CD4-positive, CD25-positive, alpha-beta regulatory T cell (primary cell): ENCODE measurements around the gene SLFN12L. TPM values are rescaled to one million over a fixed set of nuclear protein-coding genes. Genes with fewer than 3 reads are reported as not detected.
"Not testable (repeated sequence)": the region's sequence is repeated elsewhere in the genome, so short reads cannot be mapped to it uniquely, and the experiment has no call there.

Experiments
- ATAC-seq, 2 donors: fragments of 150-1000 bp; cut with Tn5 transposase; one replicate each; pipeline ENCODE4 v1.10.0; 2021; ENCODE audit warnings: low read depth in 2 of 2, moderate number of reproducible peaks in 2 of 2, moderate library complexity in 1 of 2
- DNase-seq, 3 donors: peaks; one replicate each; pipeline versions ENCODE4 v3.0.0 to v3.0.0-alpha.2; 2012 to 2022; ENCODE audit warnings: mixed read lengths in 1 of 3
- H3K27ac ChIP-seq: one replicate; pipeline ENCODE4 v1.7.0; 2013; ENCODE audit warnings: mild to moderate bottlenecking, low read length; ENCODE audit not compliant: insufficient read depth, poor library complexity, severe bottlenecking
- H3K27me3 ChIP-seq: one replicate; pipeline ENCODE4 v1.7.0; 2013; ENCODE audit warnings: low read length; ENCODE audit not compliant: control insufficient read depth, insufficient read depth
- H3K36me3 ChIP-seq: one replicate; pipeline ENCODE4 v1.7.0; 2013; ENCODE audit warnings: mild to moderate bottlenecking, low read length, moderate library complexity; ENCODE audit not compliant: control insufficient read depth, insufficient read depth
- H3K4me1 ChIP-seq: 2 replicates; pipeline ENCODE4 v1.7.0; 2013; ENCODE audit warnings: mild to moderate bottlenecking, low read length; ENCODE audit not compliant: insufficient read depth, control insufficient read depth, poor library complexity, severe bottlenecking
- H3K4me3 ChIP-seq: one replicate; pipeline ENCODE4 v1.7.0; 2013; ENCODE audit warnings: low read depth, mild to moderate bottlenecking, low read length, moderate library complexity
- H3K9me3 ChIP-seq, 2 experiments: 1 replicate in 1 of 2; 2 replicates in 1 of 2; pipeline ENCODE4 v1.7.0; 2013; ENCODE audit warnings: low read length in 2 of 2, mild to moderate bottlenecking in 1 of 2, moderate library complexity in 1 of 2; ENCODE audit not compliant: control insufficient read depth in 2 of 2
- H3K27ac Mint-ChIP-seq, 3 donors: one replicate each; pipeline ENCODE4 v1.8.0; 2020 to 2022; ENCODE audit warnings: mild to moderate bottlenecking in 3 of 3, mixed read lengths in 3 of 3, moderate library complexity in 2 of 3
- H3K27me3 Mint-ChIP-seq: one replicate; pipeline ENCODE4 v1.8.0; 2022; ENCODE audit warnings: mild to moderate bottlenecking, mixed read lengths
- H3K36me3 Mint-ChIP-seq: one replicate; pipeline ENCODE4 v1.8.0; 2020; ENCODE audit warnings: mixed read lengths
- H3K4me1 Mint-ChIP-seq, 4 donors: one replicate each; pipeline ENCODE4 v1.8.0; 2020 to 2022; ENCODE audit warnings: mixed read lengths in 4 of 4, mild to moderate bottlenecking in 1 of 4
- H3K4me3 Mint-ChIP-seq, 4 donors: one replicate each; pipeline ENCODE4 v1.8.0; 2020 to 2022; ENCODE audit warnings: mild to moderate bottlenecking in 4 of 4, mixed read lengths in 4 of 4, moderate library complexity in 3 of 4
- H3K9me3 Mint-ChIP-seq, 7 donors: one replicate each; pipeline ENCODE4 v1.8.0; 2020 to 2022; ENCODE audit warnings: mixed read lengths in 7 of 7, mild to moderate bottlenecking in 3 of 7, moderate library complexity in 2 of 7
- polyA plus RNA-seq, 4 donors: library from polyadenylated mRNA; unstranded; fragments of 300-500 nt; fragmentation: Illumina TruSeq; gene quantifications; one replicate each; pipeline ENCODE4 v1.2.3, GENCODE V29; 2021
- total RNA-seq: library from RNA; stranded (reverse); gene quantifications from one replicate; pipeline ENCODE4 v1.2.3, GENCODE V29; 2022

The SLFN12L gene
- total and polyA plus RNA-seq, 5 donors from 2014 or later: 12.7 to 105 (median 13.9) TPM

GRCh38 chr17:35569405-35569804, 31.9 kb upstream of the SLFN12L start:
- Histone ChIP-seq H3K4me1 (peaks cover 14% of the 10 kb centered on the region), H3K9me3 (no peaks in the 10 kb centered on the region), H3K27ac (no peak overlapping the region), H3K4me3 (peak overlapping the region; percentile 38), H3K27me3 (no peaks in the 10 kb centered on the region), H3K36me3 (no peaks in the 10 kb centered on the region)
- ATAC-seq: no peak
- H3K4me1 Mint-ChIP-seq: peaks cover 10 to 37% (median 25%) of the 10 kb centered on the region in 4 donors
- peak overlapping the region; percentile 71 to 98 (median 91) for H3K4me3 Mint-ChIP-seq
- H3K27ac Mint-ChIP-seq: peak overlapping the region in 1 of 3 donors; percentile 27
- H3K27me3 Mint-ChIP-seq: peaks cover 4% of the 10 kb centered on the region
- H3K36me3 Mint-ChIP-seq: peaks cover 4% of the 10 kb centered on the region
- no peaks in the 10 kb centered on the region for H3K9me3 Mint-ChIP-seq
- DNase-seq: no peak

- H3K9me3 Mint-ChIP-seq: no peaks in the 10 kb centered on the region
- Histone ChIP-seq H3K27ac (peak overlapping the region; percentile 78), H3K4me3 (peak overlapping the region; percentile 97), H3K4me1 (peaks cover 14% of the 10 kb centered on the region), H3K27me3 (peaks cover 3% of the 10 kb centered on the region), H3K9me3 (no peaks in the 10 kb centered on the region), H3K36me3 (no peaks in the 10 kb centered on the region)
- H3K4me3 Mint-ChIP-seq: peak overlapping the region; percentile 94 to 98 (median 94)
- peak overlapping the region; percentile 96 to 98 (median 97) for H3K27ac Mint-ChIP-seq
- H3K27me3 Mint-ChIP-seq: peaks cover 13% of the 10 kb centered on the region
- DNase-seq (peak in 2 of 3 donors; percentile 21 to 57), ATAC-seq (peak in 1 of 2 donors; percentile 14)
- peaks cover 10 to 37% (median 25%) of the 10 kb centered on the region in 4 donors for H3K4me1 Mint-ChIP-seq
- H3K36me3 Mint-ChIP-seq: peaks cover 4% of the 10 kb centered on the region
These were observed 31.1 kb upstream of the SLFN12L start for GRCh38 chr17:35568561-35568960.

GRCh38 chr17:35566968-35567367, 29.5 kb upstream of the SLFN12L start:
- DNase-seq (no peak), ATAC-seq (no peak)
- H3K4me1 ChIP-seq: peaks cover 14% of the 10 kb centered on the region
- Mint-ChIP-seq H3K4me3 (peak overlapping the region; percentile 75 to 94 (median 77)), H3K9me3 (no peaks in the 10 kb centered on the region), H3K27me3 (peaks cover 20% of the 10 kb centered on the region), H3K36me3 (peaks cover 4% of the 10 kb centered on the region), H3K4me1 (peaks cover 10 to 37% (median 25%) of the 10 kb centered on the region in 4 donors), H3K27ac (peak overlapping the region; percentile 9 to 64 (median 62))
- no peaks in the 10 kb centered on the region for H3K36me3 ChIP-seq
- no peaks in the 10 kb centered on the region for H3K9me3 ChIP-seq
- H3K27me3 ChIP-seq: peaks cover 3% of the 10 kb centered on the region
- H3K4me3 ChIP-seq: no peak overlapping the region
- H3K27ac ChIP-seq: no peak overlapping the region

GRCh38 chr17:35563181-35563580, 25.7 kb upstream of the SLFN12L start:
- not testable (repeated sequence) for H3K4me1 Mint-ChIP-seq, H3K9me3 Mint-ChIP-seq

GRCh38 chr17:35560703-35561102, 23.2 kb upstream of the SLFN12L start, which contains the start of gene SLFN14:
Gene SLFN14 (minus strand): TSS chr17:35560819. CDS start chr17:35558062, 2,757 bp downstream.
- no peaks in the 10 kb centered on the region for H3K36me3 Mint-ChIP-seq
- no peaks in the 10 kb centered on the region for H3K36me3 ChIP-seq
- no peak within 1 kb of the TSS for H3K4me3 Mint-ChIP-seq
- H3K27me3 Mint-ChIP-seq: peaks cover 32% of the 10 kb centered on the region
- no peak within 1 kb of the TSS for H3K27ac ChIP-seq
- H3K27ac Mint-ChIP-seq: peak within 1 kb of the TSS in 1 of 3 donors; percentile 35
- no peaks in the 10 kb centered on the region for H3K9me3 ChIP-seq
- H3K9me3 Mint-ChIP-seq: peaks cover 0 to 1% (median 0%) of the 10 kb centered on the region in 7 donors
- DNase-seq (no peak), ATAC-seq (no peak)
- no peaks in the 10 kb centered on the region for H3K4me1 ChIP-seq
- no peaks in the 10 kb centered on the region for H3K4me1 Mint-ChIP-seq
- no peak within 1 kb of the TSS for H3K4me3 ChIP-seq
- peaks cover 12% of the 10 kb centered on the region for H3K27me3 ChIP-seq

More at GRCh38 chr17:35563181-35563580, 25.7 kb upstream of the SLFN12L start:
- not testable (repeated sequence) for H3K27ac ChIP-seq, H3K4me3 ChIP-seq, H3K36me3 ChIP-seq, H3K9me3 ChIP-seq, H3K36me3 Mint-ChIP-seq, DNase-seq, H3K27ac Mint-ChIP-seq, H3K4me1 ChIP-seq, H3K27me3 ChIP-seq, ATAC-seq
- Mint-ChIP-seq H3K27me3 (peaks cover 36% of the 10 kb centered on the region), H3K4me3 (peak overlapping the region in 1 of 4 donors; percentile 22)

GRCh38 chr17:35559495-35560210, 22.2 kb upstream of the SLFN12L start:
- Histone ChIP-seq H3K9me3 (no peaks in the 10 kb centered on the region), H3K36me3 (no peaks in the 10 kb centered on the region), H3K27ac (no peak overlapping the region), H3K27me3 (peaks cover 12% of the 10 kb centered on the region), H3K4me3 (no peak overlapping the region), H3K4me1 (no peaks in the 10 kb centered on the region)
- H3K9me3 Mint-ChIP-seq: peaks cover 0 to 1% (median 0%) of the 10 kb centered on the region in 7 donors
- no peaks in the 10 kb centered on the region for H3K4me1 Mint-ChIP-seq
- H3K27ac Mint-ChIP-seq: no peak overlapping the region
- no peaks in the 10 kb centered on the region for H3K36me3 Mint-ChIP-seq
- ATAC-seq (no peak), DNase-seq (no peak)
- H3K27me3 Mint-ChIP-seq: peaks cover 32% of the 10 kb centered on the region
- no peak overlapping the region for H3K4me3 Mint-ChIP-seq

- Mint-ChIP-seq H3K36me3 (no peaks in the 10 kb centered on the region), H3K27me3 (peaks cover 18% of the 10 kb centered on the region), H3K4me1 (no peaks in the 10 kb centered on the region), H3K9me3 (peaks cover 0 to 1% (median 0%) of the 10 kb centered on the region in 7 donors), H3K27ac (no peak overlapping the region), H3K4me3 (no peak overlapping the region)
- Histone ChIP-seq H3K36me3 (peaks cover 3% of the 10 kb centered on the region), H3K4me1 (no peaks in the 10 kb centered on the region), H3K27ac (no peak overlapping the region), H3K27me3 (peaks cover 10% of the 10 kb centered on the region), H3K4me3 (no peak overlapping the region), H3K9me3 (no peaks in the 10 kb centered on the region)
- no peak for DNase-seq
- no peak for ATAC-seq
These were observed 19.9 kb upstream of the SLFN12L start for GRCh38 chr17:35557353-35557752.
